Progenitor cell of endocrine pancreas (in vitro differentiated cells): ENCODE results near the gene RPP38. TPM values are rescaled to one million over a fixed set of nuclear protein-coding genes. Genes with fewer than 3 reads are reported as not detected.

Experiments used
- DNase-seq: peaks from one replicate; pipeline ENCODE4 v3.0.0; 2021; ENCODE audit warnings: low spot score; ENCODE audit not compliant: unreplicated experiment
- H3K27ac Mint-ChIP-seq: 2 replicates; pipeline ENCODE4 v1.8.0; 2021; ENCODE audit warnings: mild to moderate bottlenecking, moderate library complexity, mixed read lengths
- H3K27me3 Mint-ChIP-seq: 2 replicates; pipeline ENCODE4 v1.8.0; 2021; ENCODE audit warnings: mixed read lengths
- H3K36me3 Mint-ChIP-seq: 2 replicates; pipeline ENCODE4 v1.8.0; 2022; ENCODE audit warnings: mixed read lengths; ENCODE audit not compliant: insufficient read depth
- H3K4me1 Mint-ChIP-seq: 2 replicates; pipeline ENCODE4 v1.8.0; 2021; ENCODE audit warnings: low read depth, mixed read lengths
- H3K4me3 Mint-ChIP-seq: 2 replicates; pipeline ENCODE4 v1.8.0; 2021; ENCODE audit warnings: low read depth, mild to moderate bottlenecking, moderate library complexity, mixed read lengths
- H3K9me3 Mint-ChIP-seq: 2 replicates; pipeline ENCODE4 v1.8.0; 2021; ENCODE audit warnings: low read depth, mixed read lengths
- CTCF ChIP-seq: fragments of 200-600 bp; sonication (generic); IDR thresholded peaks from one replicate; pipeline ENCODE4 v1.5.0; 2021; ENCODE audit warnings: antibody characterized with exemption, mild to moderate bottlenecking; ENCODE audit not compliant: unreplicated experiment
- total RNA-seq: library from RNA; stranded (reverse); gene quantifications from 2 replicates; pipeline ENCODE4 v1.2.1, GENCODE V29; 2021

RPP38 gene
- total RNA-seq, 1 donor from 2014 or later = 20.0 TPM

GRCh38 chr10:15091418-15091817 lies 5.7 kb upstream of the RPP38 start:
- Mint-ChIP-seq H3K27me3 (peaks cover 10% of the 10 kb centered on the region), H3K4me1 (peaks cover under 1% of the 10 kb centered on the region), H3K27ac (no peak overlapping the region), H3K4me3 (no peak overlapping the region), H3K36me3 (no peaks in the 10 kb centered on the region), H3K9me3 (no peaks in the 10 kb centered on the region)
- no peak for DNase-seq
- TF ChIP-seq CTCF = no peak

GRCh38 chr10:15092855-15093408 lies 4.2 kb upstream of the RPP38 start:
- no peaks in the 10 kb centered on the region for H3K9me3 Mint-ChIP-seq
- no peak for DNase-seq
- H3K27me3 Mint-ChIP-seq = peaks cover 10% of the 10 kb centered on the region
- no peaks in the 10 kb centered on the region for H3K36me3 Mint-ChIP-seq
- no peak overlapping the region for H3K4me3 Mint-ChIP-seq
- no peak overlapping the region for H3K27ac Mint-ChIP-seq
- TF ChIP-seq CTCF = no peak
- peaks cover 7% of the 10 kb centered on the region for H3K4me1 Mint-ChIP-seq

- H3K27ac Mint-ChIP-seq = peak overlapping the region; percentile 96
- no peaks in the 10 kb centered on the region for H3K9me3 Mint-ChIP-seq
- H3K4me3 Mint-ChIP-seq = peak overlapping the region; percentile 98
- H3K4me1 Mint-ChIP-seq = peaks cover 17% of the 10 kb centered on the region
- H3K27me3 Mint-ChIP-seq = peaks cover 3% of the 10 kb centered on the region
- TF ChIP-seq CTCF = no peak
- H3K36me3 Mint-ChIP-seq = peaks cover 1% of the 10 kb centered on the region
- no peak for DNase-seq
Observed at GRCh38 chr10:15096661-15097010, 519 bp upstream of the RPP38 start.

- peaks cover 17% of the 10 kb centered on the region for H3K4me1 Mint-ChIP-seq
- no peak for TF ChIP-seq CTCF
- no peaks in the 10 kb centered on the region for H3K27me3 Mint-ChIP-seq
- peaks cover 4% of the 10 kb centered on the region for H3K36me3 Mint-ChIP-seq
- no peak for DNase-seq
- H3K4me3 Mint-ChIP-seq = no peak overlapping the region
- H3K27ac Mint-ChIP-seq = peak overlapping the region; percentile 50
- H3K9me3 Mint-ChIP-seq = no peaks in the 10 kb centered on the region
Observed at GRCh38 chr10:15099886-15100285, 2.7 kb downstream of the RPP38 start.

GRCh38 chr10:15103513-15103912 lies 6.4 kb downstream of the RPP38 start:
- H3K27ac Mint-ChIP-seq = peak overlapping the region; percentile 51
- H3K36me3 Mint-ChIP-seq = peaks cover 17% of the 10 kb centered on the region
- H3K4me3 Mint-ChIP-seq = no peak overlapping the region
- no peaks in the 10 kb centered on the region for H3K27me3 Mint-ChIP-seq
- DNase-seq = no peak
- peaks cover 9% of the 10 kb centered on the region for H3K4me1 Mint-ChIP-seq
- no peaks in the 10 kb centered on the region for H3K9me3 Mint-ChIP-seq
- no peak for TF ChIP-seq CTCF
